Gastroesophageal sphincter (tissue), 4 donors: ENCODE data around the gene DNAJB6. TPM values are rescaled to one million over a fixed set of nuclear protein-coding genes. Genes with fewer than 3 reads are reported as not detected.

Experiments used
- ATAC-seq: fragments of 150-250 bp; one replicate; pipeline ENCODE4 v1.9.1; 2016; ENCODE audit warnings: mild to moderate bottlenecking, moderate library complexity
- H3K27ac ChIP-seq, 4 donors: fragments of 200-600 bp; sonication (generic) in 3 of 4; 1 replicate in 3 of 4; 2 replicates in 1 of 4; pipeline ENCODE4 v1.5.1; 2016 to 2019
- H3K27me3 ChIP-seq: fragments of 200-600 bp; sonication (generic); one replicate; pipeline ENCODE4 v1.5.1; 2019
- H3K36me3 ChIP-seq, 2 donors: fragments of 200-600 bp; sonication (generic); one replicate each; pipeline ENCODE4 v1.5.1; 2019; ENCODE audit warnings: control low read depth in 1 of 2
- H3K4me1 ChIP-seq, 3 donors: fragments of 200-600 bp; sonication (generic); 1 replicate in 2 of 3; 2 replicates in 1 of 3; pipeline ENCODE4 v1.5.1; 2016 to 2019; ENCODE audit warnings: control low read depth in 2 of 3
- H3K4me3 ChIP-seq, 2 donors: fragments of 200-600 bp; sonication (generic); one replicate each; pipeline ENCODE4 v1.5.1; 2019; ENCODE audit warnings: mild to moderate bottlenecking in 1 of 2, moderate library complexity in 1 of 2
- H3K9me3 ChIP-seq, 3 donors: fragments of 200-600 bp; sonication (generic); one replicate each; pipeline ENCODE4 v1.5.1; 2017 to 2019; ENCODE audit warnings: control low read depth in 2 of 3
- EP300 ChIP-seq: sonication (generic); formaldehyde crosslinking; IDR thresholded peaks from one replicate; pipeline ENCODE4 v1.6.1; 2017; ENCODE audit warnings: antibody characterized with exemption, mild to moderate bottlenecking
- POLR2A ChIP-seq, 2 donors: fragments of 450-650 bp; IDR thresholded peaks; one replicate each; pipeline ENCODE4 v1.6.1; 2017; ENCODE audit warnings: antibody characterized with exemption in 2 of 2, mild to moderate bottlenecking in 2 of 2, moderate library complexity in 1 of 2
- POLR2AphosphoS5 ChIP-seq: sonication (generic); formaldehyde crosslinking; IDR thresholded peaks from one replicate; pipeline ENCODE4 v1.6.1; 2017; ENCODE audit warnings: antibody characterized with exemption
- WGBS, 2 donors: methylation state at CpG; one replicate each; pipeline ENCODE4 v1.1.5; 2018; ENCODE audit warnings: low coverage in 1 of 2; 5-methylcytosine and 5-hydroxymethylcytosine counted together
- total RNA-seq, 4 donors: library from RNA; depleted of rRNA; stranded (reverse); fragments of >200 nt; gene quantifications; one replicate each; pipeline ENCODE4 v1.1.0, GENCODE V29; 2016
- TF ChIP-seq, protein P1 (sequence below), 4 experiments: fragments of 200-600 bp in 2 of 4; fragments of 450-650 bp in 2 of 4; sonication (generic) in 1 of 4; IDR thresholded peaks; one replicate each; pipeline ENCODE4 v1.5.1; 2017 to 2019; ENCODE audit warnings: antibody characterized with exemption in 4 of 4, mild to moderate bottlenecking in 2 of 4, moderate library complexity in 2 of 4

Gene DNAJB6
- total RNA-seq, 4 donors from 2014 or later, result 117 to 195 (median 148) TPM

DNA sequence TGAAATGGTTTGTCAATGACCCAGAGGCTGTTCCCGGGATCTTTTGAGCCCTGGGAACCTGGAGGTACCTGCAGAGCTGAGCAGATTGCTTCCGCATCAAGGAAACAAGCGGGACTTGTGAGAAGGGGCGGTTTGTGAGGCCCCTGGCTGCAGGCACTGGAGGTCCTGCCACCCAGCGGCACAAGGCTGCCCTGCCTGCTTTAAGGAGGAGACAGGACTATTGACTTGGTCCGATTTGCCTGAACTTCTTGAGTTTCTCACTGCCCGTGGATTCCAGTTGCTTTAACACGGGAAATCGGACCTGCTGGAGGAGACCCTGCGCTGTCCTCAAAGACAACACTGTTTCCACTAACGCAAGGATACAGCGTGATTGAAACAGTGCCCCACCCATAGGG is 130.1 kb downstream of the DNAJB6 start:
- TF ChIP-seq POLR2A (IDR thresholded peaks at IDR 0.05) (no peak), POLR2AphosphoS5 (no peak), EP300 (no peak)
- TF ChIP-seq, protein P1, sequence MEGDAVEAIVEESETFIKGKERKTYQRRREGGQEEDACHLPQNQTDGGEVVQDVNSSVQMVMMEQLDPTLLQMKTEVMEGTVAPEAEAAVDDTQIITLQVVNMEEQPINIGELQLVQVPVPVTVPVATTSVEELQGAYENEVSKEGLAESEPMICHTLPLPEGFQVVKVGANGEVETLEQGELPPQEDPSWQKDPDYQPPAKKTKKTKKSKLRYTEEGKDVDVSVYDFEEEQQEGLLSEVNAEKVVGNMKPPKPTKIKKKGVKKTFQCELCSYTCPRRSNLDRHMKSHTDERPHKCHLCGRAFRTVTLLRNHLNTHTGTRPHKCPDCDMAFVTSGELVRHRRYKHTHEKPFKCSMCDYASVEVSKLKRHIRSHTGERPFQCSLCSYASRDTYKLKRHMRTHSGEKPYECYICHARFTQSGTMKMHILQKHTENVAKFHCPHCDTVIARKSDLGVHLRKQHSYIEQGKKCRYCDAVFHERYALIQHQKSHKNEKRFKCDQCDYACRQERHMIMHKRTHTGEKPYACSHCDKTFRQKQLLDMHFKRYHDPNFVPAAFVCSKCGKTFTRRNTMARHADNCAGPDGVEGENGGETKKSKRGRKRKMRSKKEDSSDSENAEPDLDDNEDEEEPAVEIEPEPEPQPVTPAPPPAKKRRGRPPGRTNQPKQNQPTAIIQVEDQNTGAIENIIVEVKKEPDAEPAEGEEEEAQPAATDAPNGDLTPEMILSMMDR (IDR thresholded peaks at IDR 0.05), result no peak
- H3K27ac ChIP-seq, result no peak overlapping the region
- WGBS, 2 donors, result 71 to 74% methylated on average over 3 to 11 of the region's 12 CpGs

More for the DNA sequence above, 130.1 kb downstream of the DNAJB6 start:
- Histone ChIP-seq H3K4me1 (peaks cover 0 to 11% (median 0%) of the 10 kb centered on the region in 3 donors), H3K4me3 (no peak overlapping the region), H3K36me3 (no peaks in the 10 kb centered on the region), H3K9me3 (peaks cover 0 to 6% (median 0%) of the 10 kb centered on the region in 3 donors), H3K27me3 (peaks cover 80% of the 10 kb centered on the region)
- no peak for ATAC-seq

Other genes starting within 250 kb of the DNAJB6 start
- 100 to 1,000 TPM in 2 of 4 donors, 10 to 100 TPM in 2; 70.9 to 107 (median 100) TPM for gene UBE3C, start 198.1 kb upstream of the DNAJB6 start, total RNA-seq